HG03354 (cell line): ENCODE measurements around the gene KPNB1.

ENCODE experiments used
- ATAC-seq: cut with Tn5 transposase; IDR thresholded peaks from one replicate; pipeline ENCODE4 v1.9.1; 2021; ENCODE audit warnings: mild to moderate bottlenecking; ENCODE audit not compliant: unreplicated experiment, poor library complexity, severe bottlenecking

Gene KPNB1

DNA sequence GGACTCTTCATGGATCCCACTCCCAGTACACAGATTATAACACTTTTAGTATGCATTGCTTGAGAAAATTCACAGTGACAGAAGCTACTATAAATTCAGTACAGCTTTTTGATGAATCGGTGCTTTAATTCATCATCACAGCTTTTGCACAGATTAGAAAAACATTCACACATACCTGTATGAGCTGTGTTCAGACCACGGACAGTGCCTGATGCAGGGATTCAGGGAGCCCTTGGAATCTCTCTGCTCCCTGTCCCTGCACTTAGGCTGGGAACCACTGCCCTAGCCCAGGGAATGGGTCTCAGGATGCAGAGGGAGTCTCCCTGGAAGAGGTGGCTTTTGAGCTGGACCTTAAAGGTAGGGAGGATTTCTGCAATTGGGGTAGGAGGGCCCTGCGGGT, 58.2 kb downstream of the KPNB1 start:
- no peak for ATAC-seq

DNA sequence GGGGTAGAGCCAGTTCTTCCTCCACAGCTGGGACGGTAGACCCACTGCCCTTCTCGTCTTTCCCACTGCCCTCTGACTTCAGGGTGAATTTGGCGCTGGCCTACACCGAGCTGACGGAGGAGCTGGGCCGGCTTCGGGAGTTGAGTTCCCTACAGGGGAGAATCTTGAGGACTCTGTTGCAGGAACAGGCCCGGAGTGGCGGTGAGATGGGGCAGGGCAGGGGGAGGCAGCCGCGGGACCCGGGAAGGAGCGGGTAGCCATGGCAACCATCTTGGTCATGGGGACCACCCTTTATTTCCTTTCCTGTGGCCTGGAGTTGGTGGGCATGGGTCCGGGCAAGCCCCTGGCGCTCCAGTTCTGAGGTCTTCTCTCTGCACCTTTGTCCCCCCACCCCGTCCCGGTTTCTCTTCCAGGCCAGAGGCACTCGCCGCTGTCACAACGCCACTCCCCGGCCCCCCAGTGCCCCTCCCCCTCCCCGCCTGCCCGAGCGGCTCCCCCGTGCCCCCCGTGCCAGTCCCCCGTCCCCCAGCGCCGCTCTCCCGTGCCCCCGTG, 58.7 kb downstream of the KPNB1 start:
- no peak for ATAC-seq

DNA sequence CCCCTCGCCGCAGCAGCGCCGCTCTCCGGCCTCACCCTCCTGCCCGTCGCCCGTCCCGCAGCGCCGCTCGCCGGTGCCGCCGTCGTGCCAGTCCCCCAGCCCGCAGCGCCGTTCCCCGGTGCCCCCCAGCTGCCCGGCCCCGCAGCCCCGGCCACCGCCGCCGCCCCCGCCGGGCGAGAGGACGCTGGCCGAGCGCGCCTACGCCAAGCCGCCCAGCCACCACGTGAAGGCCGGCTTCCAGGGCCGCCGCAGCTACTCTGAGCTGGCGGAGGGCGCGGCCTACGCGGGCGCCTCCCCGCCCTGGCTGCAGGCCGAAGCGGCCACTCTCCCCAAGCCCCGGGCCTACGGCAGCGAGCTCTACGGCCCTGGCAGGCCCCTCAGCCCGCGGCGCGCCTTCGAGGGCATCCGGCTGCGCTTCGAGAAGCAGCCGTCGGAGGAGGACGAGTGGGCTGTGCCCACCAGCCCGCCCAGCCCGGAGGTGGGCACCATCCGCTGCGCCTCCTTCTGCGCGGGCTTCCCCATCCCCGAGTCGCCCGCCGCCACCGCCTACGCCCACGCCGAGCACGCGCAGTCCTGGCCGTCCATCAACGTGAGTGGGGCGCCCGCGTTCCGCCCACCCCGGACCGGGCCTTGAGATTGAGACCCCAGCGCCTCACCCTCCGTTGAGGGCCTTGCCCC, 59.3 kb downstream of the KPNB1 start:
- ATAC-seq = no peak

DNA sequence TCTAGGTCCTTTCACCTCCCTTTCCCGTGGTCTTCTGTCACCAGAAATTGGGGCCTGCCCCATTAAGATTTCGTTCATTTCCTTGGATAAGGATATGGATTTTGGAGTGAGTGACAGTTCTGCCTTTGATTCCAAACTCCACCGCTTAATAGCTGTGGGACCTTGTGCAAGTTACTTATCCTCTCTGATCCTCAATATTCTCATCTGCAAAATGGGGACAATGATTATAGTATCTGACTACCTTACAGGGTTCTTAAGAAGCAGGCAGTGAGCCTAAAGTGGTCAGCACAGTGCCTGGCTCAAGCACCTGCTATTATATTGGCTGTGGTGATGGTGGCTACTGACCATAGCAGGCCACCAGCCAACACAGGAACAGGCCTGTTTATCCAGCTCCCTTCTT, 59.9 kb downstream of the KPNB1 start:
- no peak for ATAC-seq

DNA sequence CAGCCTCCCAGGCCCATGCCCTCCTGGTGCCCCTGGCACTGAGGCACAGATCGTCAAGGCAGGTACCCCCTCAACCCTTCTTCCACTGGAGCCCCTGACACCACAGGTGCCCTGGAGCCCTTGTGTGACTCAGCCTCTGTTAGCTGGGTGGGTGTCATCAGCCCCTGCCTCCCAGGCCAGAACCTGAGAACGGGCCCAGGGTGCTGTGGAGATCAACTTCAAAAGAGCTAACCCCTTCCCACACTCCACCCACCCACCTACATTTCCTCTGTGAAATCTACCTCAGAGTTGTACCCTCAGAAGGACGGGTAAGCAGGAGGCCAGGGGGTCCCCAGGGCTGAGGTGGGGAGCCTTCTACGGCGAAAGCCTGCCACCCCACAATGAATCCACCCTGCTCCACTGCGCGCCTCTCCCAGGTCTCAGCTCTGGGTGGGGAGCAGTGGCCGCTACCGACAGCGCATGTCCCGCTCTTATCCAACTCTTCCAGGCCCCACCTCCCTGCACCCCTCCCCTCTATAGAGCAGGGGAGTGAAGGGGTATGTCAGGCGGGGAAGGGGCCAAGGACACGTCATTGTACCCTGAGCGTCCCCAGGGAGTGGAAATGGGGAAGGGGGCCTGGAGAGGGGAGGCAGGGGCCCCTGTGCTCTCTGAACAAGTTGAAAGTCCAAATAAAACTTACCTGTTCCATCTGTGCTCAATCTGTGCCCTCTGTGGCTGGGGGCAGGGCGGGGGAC, 61.8 kb downstream of the KPNB1 start:
- no peak for ATAC-seq

DNA sequence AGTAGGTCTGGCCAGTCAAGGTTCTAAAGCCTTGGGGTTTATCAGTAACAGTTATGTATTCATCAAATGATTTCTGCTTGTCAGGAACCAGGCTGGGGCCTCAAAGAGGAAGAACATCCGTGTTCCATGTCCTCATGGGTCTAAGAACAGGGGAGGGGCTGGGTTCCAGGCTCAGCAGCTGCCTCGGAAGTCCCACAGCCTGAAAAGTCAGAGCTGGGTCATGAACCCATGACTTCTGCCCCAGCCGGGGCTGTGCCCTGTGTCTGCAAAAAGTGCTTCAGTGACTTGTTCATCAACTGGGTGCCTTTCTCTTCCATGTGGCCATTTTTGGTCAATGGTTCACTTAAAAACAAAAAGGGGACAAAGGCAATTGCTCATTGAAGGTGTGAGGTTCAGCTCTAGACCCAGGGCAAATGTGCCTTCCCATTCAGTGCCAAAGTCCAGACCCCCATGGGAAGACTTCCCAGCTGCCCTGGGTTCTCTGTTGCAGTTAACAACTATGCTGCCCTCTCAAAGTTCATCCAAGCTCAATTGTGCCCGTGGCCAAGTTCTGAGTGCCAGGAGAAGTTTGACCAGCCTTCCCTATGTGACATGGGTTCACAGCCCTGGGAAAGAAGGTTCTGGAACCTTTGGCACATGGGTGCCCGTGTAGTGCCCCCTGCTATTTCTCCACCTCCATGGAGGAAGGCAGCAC, 62.8 kb downstream of the KPNB1 start:
- ATAC-seq = no peak

DNA sequence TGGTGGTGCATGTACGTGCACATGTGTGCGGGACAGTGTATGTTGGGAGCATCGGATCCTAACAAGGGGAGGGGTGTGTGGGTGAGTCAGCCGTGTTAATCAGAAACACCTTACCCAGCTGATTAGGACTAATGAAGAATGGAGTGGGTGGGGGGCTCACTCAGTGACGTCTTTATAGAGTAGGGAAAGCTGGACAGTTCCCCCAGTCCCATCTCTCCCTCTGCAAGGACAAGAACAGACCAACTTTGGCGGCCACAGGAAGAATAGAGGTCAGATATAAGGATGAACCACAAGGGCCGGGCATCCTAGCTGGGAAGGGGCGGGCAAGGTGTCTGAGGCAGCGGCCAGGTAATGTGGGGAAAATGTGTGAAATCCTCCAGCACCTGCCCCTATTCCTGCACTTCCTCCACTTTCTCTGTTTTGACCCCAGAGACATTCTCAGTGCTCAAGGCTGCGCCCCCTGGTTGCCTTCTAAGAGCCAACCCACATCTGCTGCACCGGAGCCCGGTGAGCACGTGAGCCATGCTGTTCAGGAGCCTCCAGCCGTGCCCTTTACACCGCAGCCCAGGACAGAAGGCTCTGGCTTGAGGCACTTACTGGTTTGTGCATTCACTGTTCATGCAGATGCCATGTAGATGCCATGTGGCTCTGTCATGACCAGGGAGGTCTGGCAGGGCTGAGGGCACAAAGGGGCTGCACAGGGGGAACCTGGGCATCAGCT, 64.4 kb downstream of the KPNB1 start:
- ATAC-seq = no peak

DNA sequence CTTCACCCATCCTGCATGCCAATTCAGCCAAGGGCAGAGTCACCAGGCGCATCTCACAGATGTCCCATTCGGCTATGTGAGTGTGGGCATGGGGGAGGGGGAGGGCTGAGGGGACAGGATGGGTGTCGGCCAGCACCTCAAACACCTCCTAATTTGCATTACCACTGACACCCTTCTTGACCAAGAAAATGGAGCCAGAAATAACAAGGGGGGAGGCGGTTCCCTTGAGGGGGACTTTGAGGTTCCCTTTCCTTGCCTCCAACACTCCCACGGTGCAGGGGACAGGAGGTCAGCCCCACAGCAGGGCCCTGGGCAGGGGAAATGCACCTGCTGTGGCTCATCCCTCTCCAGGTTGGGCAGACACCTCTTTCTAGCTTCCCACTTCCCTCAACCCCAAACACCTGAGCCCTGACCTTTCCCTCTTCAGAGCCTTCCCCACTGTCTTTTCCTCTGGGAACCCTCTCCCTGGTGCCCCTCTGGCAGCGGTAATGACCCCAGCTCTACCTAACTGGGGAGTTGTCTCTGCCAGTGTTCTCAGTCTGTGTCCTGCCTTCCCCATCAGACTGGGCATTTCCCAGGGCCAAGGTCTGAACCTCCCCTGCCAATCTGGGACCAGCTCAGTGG, 65.2 kb downstream of the KPNB1 start:
- no peak for ATAC-seq

DNA sequence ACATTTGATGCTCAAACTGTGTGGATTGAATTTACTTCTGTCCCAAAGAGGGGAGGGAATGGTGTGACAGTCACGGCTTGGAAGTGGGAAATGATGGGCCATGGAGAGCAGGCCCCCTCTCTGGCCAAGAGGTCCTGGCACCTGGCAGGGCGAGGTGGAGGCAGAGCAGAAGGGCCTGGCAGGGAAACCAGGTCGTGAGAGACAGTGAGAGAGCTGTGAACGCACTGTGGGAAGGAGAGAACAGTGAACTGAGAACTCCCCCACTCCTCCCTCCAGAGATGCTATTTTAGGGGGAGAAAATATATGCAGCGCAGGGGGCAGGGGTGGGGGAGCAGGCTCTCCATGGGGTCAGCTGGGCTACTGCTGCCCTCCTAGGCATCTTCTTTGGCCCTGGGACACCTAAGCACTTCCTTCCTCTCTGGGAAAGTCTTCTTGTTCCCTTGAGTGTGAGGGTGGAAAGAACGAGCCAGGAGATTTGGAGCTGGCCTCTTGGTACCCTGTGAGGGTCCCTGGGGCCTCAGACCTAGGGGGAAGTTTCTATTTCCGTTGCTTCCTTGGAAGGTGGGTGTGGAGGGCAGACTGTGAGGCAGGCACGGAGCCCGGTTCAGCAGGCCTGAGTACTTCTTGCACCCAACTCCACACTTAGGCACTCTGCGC, 66.1 kb downstream of the KPNB1 start:
- no peak for ATAC-seq

DNA sequence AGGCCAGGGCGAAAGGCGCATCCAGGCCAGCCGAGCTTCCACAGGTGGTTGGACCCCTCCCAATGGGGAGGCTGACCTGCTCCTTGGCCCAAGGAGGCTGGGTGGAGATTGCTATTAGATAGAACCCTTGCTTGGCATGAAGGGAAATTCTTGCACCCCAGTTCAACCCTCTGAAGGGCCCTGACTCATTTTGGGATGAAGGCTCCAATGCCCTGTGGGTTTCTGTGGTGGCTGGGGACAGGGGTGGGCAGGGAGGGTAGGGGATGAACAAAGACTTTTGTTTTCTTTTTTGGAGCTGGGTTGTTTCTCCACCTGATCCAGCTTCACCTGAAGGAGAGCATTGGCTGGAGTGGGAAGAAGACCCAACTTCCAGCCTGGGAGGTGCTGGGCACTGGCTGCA, 66.7 kb downstream of the KPNB1 start:
- no peak for ATAC-seq

DNA sequence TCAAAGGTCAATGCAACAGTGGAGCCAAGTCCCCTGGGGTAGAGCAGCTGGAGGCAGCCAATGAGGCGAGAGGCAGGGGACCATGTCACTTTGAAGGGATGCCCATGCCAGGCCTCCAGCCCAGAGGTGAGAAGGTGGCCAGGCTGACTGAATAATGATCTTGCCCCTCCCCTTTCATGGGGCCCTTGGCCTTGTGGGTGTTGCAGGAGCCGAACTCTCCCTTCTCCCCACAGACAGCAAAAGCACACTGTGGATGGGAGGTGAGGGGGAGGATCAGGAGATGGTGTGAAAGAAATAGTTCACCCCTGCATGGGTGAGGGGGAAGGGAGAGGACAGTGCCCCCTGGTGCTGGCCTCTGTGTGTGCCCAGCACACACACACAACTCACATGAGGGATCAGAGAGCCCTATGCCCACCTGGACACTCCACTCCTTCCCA, 67.6 kb downstream of the KPNB1 start:
- no peak for ATAC-seq

DNA sequence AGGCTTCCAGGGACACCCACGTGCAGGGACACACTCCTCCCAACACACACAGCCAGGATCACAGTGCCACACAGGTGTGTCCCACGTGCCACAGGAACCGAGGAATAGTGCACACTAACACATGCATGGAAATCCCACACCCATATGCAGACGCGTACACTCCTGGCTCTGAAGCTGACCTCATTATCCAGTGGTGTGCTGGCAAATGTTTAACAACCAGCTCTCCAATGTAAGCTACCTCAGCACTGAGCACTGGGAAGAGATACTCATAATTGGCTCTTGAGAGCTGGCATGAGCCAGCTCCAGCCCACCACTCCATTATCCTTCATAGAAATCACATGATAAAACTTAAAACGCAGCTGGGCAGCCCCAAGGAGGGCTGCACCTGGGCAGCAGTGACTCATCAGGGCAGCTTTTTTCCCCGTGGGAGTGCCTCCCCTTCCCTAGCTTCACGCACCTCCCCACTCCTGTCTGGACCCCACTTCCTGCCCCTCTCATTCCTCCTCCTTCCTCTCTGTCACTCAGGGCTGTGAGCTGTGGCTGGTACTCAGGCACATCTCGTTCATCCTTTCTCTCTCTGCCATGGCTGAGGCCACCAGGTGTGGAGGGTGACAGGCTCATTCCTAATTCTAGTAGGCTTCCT, 68.4 kb downstream of the KPNB1 start:
- no peak for ATAC-seq

DNA sequence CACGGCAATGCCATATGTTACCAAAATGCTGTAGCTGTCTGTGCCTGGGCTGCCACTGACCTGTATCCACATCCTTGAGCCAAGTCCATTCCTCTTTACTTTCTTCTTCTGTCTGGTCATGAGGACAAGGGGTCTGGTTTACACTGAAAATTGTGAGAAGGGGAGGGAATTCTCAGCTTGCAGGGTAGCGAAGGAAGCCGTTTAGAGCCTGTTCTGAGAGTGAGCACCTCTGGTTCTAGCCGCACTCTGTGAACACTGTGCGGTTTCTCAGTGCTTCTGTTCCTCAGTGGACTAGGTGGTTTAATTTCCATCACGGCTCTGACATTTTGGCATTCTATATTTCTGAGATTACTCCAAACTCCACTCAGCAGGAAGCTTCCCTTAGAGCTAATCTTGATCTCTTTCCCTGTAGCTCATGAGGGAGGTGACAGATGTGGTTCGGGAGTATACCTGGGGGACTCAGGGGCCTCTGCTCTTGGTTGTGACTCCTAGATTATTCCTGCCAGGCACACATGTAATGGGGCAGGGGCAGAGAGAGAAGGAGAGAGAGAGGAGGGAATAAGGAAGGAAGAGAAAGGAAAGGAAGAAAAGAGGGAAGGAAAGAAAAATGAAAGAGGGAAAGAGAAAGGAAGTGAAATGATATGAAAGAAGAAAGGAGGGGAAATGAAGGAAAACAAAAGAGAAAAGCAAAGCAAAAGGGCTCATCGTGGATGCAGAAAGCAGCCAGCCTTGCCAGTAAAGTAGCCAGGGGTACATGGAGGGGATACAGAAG, 69.1 kb downstream of the KPNB1 start:
- ATAC-seq = no peak

DNA sequence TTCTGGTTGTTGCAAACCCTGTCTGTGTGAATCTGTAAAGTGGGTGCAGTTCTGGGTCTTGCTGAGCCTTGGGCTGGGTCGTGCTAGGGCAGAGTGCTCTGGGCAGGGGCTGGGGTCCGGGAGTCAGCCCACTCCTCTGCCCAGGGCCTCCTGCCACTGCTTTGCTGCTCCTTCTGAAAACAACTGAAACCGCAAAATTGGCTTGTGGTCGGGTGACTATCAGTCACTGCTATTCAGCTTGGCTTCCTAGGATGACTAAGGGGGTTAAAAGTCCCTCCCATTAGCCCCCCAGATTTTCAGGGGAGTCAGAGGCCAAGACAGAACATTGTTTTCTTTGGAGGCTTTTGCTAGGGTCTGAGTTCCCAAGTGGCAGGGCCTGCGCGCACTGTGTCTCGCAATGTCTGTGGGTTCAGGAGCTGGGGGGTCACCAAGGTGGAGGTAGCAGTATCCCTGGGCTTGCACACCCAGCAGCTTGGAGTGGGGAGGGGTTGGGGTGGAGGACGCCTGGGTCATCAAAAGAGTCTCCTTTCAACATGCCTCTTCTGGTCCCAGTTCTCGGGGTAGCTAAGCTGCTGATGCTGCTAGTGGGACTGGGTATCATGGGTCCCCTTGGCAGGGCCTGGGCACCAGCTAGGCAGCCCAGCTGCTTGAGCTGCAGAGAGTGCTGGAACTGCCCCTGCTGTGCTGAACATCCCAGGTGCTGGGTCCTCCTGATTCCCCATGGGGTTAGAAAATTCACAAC, 69.9 kb downstream of the KPNB1 start:
- ATAC-seq = no peak

DNA sequence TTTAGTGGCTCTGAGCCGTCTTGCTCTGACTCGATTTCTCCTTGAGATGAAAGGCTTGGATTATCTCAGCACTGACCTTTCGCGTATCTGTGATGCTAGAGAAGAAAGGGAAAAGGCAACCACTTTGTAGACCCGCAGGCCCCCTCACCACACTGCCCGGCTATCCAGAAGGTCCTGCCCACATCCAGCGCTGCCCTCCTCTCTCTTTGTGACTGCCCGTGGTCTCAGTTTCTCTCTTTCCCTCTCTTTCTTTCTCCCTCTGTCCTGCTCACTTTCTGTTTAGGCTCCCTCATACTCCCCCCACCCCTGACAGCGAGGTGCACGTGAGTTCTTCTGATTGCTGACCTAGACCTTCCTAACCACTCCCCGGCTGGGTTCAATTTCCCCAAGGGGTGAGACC, 70.5 kb downstream of the KPNB1 start:
- no peak for ATAC-seq

DNA sequence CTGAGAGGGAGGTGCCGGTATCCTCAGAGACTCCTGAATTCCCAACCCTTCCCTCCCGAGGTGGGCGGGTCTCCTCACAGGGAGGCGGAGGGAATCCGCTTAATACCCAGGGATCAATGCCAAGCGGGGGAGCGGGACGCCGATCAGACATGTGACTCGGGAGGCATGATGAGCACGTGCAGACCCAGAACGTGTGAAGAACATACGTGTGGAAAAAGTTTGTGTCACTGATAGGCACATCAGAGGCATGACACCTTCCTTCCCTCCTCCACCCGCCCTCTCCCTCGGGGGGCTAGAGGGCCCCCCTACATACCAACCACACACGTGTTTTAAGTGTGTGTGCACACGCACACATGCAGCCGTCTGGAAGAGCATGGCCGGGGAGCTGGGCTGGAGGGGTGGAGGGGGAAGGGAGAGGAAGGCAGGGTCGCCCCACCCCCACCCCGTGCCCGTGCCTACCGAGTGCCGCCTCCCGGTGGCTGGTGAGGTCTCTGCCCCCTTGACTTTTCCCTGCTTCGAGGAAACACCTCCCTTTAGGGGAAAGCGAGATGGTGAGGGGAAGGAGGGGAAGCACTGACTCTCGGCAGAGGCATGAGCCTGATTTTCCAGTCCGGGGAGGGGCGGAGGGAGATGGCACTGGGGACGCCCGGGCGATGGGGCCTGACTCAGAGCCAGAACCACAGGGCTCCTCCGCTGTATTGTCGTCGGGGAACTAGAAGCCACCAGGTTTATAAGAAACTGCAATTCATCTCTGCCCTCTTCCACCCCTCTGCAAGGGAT, 71.2 kb downstream of the KPNB1 start:
- ATAC-seq = peak; percentile 33

DNA sequence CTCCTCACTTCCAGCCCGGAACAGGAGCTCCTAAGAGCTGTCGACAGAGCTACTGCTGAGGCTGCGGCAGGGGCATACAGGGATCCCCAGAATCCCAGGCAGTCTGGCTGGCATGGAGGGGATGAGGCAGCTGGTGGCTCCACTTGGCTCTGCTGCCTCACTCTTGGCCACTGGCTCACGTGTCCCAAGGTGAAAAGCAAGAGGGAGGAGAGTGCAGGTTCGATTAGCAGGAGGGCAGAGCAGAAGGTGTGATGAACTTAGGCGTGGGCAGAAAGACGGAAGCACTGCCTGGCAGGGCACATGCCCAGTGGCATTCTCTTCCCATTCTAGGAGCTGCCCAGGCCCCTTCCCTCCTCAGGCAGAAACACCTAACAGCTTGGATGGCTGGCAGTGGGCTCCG, 72.0 kb downstream of the KPNB1 start:
- no peak for ATAC-seq
